Measurements from ENCODE around the gene TIMM17B.
A peak's percentile ranks its signal among the peaks of the same experiment; 100 is the strongest.

TIMM17B gene

DNA sequence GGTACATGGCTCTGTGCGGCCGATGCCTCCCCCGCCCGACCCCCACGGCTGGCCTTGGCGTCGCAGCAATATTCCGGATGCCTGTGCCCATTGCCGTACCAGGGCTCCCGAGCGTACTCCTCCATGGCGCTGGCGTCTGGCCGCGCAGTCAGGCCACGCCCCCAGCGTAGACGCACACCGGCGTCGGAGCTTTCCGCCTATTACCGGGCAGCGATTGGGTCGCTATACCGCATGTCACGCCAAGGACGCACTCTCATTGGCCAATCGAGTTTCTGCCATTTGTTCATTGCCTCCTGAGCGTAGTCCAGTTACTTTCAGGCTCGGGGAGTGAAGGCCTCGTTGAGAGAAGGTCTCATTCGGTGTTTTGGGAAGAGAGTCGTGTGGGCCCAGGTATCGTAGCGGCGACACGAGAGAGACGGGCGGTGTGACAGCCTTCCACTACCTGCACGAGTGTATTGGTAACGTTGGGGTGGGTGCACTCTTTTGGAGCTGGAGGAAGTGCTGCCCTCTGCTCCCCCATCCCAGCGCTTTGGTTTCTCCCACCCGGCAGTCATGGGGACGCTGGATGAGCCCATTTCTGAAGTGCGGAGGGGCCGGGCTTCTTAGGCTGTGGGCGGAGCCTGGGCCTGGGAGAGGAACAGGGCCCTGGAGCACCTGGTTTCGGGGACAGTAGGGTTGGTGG lies at the start of gene TIMM17B, which contains the start of gene PQBP1:
TIMM17B (minus strand) TSS at position 144 of the 682 bp plus-strand sequence; CDS start at position 125, 19 bp downstream.
PQBP1 (plus strand) TSS at position 306 of the 682 bp plus-strand sequence. CDS start 580 bp downstream, outside the sequence.
- DNase-seq (ENCODE audit: low spot score), result peak; percentile 90

DNA sequence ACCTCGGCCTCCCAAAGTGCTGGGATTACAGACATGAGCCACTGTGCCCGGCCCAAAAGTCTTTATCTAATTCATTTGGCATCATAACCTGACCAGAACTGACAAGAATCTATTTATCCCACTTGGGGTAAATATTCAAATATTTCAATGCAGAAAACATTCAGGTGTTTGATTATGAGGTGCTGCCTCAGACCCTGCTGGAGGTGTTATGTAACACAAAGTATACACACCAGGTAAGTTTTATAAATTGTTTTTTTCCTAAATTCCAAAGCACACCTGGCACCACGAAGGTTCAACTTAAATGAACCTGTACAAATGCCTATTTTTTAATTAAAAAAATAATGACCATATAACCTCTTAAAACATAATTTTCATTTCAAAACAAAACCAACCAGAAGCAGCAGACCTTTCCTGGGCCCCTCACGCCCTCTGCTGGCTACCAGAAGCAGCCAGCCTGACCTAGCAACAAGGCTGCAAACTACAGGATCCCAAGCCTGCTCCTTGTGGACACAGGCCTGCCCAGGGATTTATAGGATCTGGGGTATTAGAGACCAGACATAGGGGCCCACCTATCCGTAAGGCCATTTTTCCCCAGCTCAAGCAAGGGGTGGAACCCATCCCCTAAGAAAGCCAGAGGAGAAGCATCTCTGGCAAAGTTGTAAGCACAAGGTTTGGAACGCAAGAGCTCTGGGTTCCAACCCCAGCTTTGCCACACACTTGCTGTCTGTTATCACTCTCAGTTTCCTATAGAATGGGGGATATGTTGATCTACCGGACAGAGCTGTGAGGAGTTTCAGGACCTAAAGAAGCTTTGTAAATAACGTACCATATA lies 48.2 kb upstream of the TIMM17B start:
- DNase-seq (ENCODE audit: low spot score), result peak; percentile 71

- DNase-seq (ENCODE audit: low spot score), result no peak
Measured at GRCh38 chrX:48942895-48943294, 45.3 kb upstream of the TIMM17B start.

DNA sequence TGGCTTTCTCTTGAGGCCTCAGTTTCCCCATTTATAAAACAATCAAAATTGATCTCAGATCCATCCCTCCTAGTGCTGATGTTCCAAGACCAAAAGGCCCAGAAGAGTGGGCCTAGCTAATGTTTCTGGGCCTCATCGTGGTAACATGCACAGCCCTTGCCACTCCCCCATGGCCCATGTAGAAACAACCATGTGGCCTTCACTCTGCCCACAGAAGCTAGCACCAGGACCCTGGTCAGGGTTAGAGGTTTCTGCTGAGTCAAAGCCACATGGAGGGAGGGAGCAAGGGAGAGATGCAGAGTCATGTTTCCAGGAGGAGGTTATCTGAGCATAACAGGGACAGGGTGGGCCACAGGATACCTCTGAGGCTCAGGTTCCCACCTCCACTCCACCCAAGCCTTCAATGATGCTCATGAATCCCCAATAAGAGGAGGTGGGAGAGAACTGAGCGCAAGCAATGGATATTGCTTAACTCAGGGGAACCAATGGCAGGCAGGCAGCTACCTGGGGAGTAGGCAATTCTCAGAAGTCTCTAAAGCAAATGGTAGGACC lies 42.9 kb upstream of the TIMM17B start:
- DNase-seq (ENCODE audit: low spot score), result no peak

DNA sequence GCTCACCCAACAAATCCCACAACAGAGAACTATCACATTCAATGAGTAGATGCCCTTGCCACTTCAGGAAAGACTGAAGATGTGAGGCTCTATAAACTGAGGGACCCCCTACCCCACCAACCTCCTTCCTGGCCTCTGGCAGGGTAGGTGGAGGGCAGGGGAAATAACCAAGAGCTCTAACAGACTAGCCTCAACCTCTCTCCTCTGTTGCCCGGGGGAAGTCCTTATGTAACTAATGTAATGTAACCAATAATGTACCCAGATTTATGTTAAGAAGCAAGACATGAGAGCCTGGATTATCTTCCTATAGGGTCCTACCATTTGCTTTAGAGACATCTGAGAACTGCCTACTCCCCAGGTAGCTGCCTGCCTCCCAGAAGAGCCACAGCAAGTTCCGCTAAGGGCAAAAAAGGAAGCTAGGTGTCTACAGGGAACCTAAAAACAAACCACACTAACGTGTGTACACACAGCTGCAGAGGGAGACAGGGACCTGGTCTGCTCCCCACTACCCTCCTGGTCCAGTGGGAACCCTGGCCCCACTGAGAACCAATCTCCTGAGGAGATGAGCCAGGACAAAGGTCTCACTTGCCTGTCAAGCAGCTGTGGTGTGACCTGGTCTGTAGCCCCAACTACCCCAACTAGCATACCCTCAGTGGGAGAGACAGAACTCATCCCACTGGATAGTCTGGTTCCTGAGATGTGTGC lies 42.1 kb upstream of the TIMM17B start:
- DNase-seq (ENCODE audit: low spot score), result no peak

DNA sequence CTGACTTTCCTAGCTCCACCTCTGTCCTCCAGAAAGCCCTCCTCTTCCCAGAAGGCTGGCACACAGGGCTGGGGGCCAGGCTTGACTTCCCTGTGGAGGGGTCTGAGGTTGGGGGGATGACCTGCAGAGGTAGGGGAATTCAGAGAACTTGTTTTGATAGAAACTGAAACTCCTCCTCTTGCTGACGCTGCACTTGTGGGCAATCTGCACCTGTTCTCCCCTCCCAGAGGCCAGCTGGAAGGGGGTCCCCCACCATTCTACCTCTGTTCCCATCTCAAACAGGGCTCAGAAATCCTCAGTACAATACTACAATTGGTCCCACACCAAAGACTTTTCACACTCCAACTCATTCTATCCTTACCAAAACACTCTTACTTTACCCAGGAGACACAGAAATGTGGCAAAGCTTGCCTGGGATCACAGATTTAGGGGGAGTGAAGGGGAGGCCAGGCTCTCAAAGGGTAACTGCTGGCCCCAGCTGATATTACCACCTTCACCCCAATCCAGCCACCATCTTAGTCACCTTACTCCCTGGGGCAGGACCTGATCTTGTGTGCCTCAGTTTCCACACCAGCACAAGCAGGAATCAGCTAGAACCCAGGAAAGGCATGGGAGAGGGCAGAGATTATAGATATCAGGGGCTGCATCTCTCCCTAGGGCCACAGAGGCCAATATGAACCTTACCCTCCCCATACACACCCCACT lies 41.3 kb upstream of the TIMM17B start:
- no peak for DNase-seq (ENCODE audit: low spot score)

GRCh38 chrX:48937054-48937907 lies 39.7 kb upstream of the TIMM17B start:
- DNase-seq (ENCODE audit: low spot score), result no peak

DNA sequence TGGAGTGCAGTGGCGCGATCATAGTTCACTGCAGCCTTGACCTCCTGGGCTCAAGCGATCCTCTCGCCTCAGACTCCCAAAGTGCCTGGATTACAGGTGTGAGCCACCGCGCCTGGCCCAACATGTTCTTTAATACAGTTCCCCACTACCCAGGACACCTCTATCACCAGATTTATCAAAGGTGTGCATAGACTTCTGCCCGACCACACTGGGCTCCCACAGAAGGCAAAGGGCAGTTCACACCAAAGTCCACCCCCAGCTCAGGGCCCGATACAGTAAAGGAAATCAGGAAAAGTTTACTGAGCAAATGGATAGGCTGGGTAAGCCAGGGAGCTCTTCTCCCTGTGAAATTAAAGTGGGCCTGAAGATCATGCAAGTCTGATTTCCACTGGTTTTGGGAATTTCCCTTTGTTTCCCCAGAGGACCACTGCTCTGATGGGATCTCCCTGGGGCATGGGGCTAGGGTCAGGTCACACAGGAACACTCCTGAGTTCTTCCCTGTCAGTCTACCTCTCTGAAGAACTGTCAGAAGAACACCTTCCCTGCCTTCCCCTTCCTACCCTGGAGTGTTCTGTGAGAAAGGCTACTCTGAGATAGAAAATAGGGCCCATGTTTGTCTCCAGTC lies 39.0 kb upstream of the TIMM17B start:
- DNase-seq (ENCODE audit: low spot score), result no peak

- DNase-seq (ENCODE audit: low spot score), result no peak
Measured at GRCh38 chrX:48935301-48935670, 37.7 kb upstream of the TIMM17B start.

GRCh38 chrX:48934581-48935300 lies 37.2 kb upstream of the TIMM17B start:
- DNase-seq (ENCODE audit: low spot score), result no peak

GRCh38 chrX:48933757-48934156 lies 36.2 kb upstream of the TIMM17B start:
- DNase-seq (ENCODE audit: low spot score), result no peak

DNA sequence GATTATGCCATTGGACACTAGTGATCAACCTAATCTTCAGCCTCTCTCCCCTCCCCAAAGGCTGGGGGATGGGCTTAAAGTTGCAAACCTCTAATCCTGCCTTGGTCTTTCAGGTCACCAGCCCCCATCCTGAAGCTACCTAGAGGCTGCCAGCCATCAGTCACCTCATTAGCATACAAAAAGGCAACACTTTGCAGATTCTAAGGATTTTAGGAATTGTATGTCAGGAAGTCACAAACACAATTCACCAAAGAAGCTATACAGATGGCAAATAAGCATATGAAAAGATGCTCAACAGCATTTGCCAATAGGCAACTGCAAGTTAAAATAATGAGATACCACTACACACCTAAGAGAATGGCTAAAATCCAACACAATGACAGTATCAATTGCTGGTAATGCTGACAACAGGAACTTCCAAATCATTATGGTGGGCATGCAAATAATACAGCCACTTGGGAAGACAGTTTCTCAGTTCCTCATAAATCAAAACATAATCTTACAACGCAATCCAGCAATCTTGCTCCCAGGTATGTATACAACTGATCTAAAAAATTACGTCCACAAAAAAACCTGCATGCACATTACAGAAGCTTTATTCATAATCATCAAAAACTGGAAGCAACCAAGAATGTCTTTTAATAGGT lies 30.3 kb upstream of the TIMM17B start:
- no peak for DNase-seq (ENCODE audit: low spot score)

DNA sequence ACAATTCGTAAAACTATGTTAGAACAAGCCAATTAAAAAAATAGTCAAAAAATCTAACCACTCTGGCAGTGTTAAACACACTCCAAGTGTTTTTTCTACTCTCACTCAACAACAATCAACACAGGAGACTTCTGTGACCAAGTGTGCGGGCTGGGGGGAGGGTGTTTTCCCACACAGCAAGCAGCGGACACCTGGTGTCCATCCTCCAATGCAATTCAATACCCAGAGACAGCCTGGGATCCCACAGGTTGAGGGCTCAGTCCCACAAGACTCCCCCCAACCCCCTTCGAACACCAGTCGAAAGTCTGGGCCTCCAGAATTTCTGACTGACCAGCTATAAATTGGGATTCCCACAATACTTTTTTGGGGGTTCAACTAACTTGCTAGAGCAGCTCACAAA lies 29.6 kb upstream of the TIMM17B start:
- DNase-seq (ENCODE audit: low spot score), result no peak

DNA sequence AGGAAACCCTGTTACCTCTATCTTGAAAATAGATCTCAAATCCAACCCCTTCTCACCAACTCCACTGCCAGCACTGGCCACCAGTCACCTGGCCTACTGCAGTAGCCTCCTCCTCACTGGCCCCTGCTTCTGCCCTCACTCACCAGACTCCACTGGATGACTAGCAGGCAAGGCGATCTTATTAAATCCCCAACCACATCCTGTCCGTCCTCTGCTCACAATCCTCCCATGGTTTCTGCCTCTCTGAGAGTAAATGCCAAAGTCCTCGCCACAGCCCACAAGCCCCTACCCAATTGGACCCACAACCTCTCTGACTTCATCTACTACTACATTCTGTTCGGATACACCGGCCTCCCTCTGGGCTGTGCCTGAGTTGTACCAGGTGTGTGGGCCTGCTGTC lies 26.7 kb upstream of the TIMM17B start:
- no peak for DNase-seq (ENCODE audit: low spot score)

DNA sequence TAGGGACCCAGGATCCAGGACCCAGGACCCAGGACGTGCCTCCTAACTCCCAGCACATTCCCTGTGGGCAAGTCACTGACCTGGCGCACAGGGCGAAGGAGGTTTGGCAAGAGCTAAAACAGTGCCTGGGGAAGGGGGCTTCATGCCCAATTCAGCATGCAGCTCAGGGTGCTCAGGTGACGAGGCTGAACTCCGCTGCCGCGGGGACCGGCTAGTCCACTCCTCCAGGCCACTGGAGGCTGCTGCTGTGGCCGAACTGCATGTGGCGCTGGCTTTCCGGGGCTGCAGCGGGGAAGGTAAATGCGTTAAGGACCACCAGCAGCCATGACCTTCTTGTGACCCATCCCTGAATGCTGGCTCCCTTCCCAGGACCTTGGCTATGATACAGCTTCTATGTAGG lies 26.2 kb upstream of the TIMM17B start:
- DNase-seq (ENCODE audit: low spot score), result no peak

GRCh38 chrX:48920718-48921104 lies 23.1 kb upstream of the TIMM17B start:
- DNase-seq (ENCODE audit: low spot score), result no peak

- DNase-seq (ENCODE audit: low spot score), result no peak
Measured at GRCh38 chrX:48919947-48920717, 22.6 kb upstream of the TIMM17B start.

DNA sequence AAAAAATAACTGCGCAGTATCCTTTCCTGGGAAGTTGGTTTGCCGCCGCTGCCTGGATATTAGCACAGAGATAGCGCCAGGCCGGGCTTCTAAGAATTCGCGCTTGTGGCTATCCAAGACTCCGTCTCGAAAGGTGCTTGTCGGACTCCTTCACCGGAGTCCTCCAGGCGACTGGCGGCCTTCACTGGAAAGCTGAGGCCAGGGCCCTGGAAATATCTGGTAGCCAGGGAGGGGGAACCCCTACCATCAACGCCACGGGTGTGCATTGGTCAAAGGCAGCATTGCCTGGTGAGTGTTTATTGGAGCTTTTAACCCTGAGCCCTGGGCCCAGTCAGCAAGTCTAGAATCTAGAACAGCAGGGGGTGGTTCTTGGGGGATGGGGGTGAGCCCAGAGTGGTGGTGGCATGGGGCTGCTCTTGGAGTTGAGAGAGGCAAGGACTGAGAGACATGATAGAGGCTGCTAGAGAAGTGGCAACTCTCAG lies 21.8 kb upstream of the TIMM17B start:
- peak; percentile 23 for DNase-seq (ENCODE audit: low spot score)
